ENCODE data around the gene UNC119.

DNA sequence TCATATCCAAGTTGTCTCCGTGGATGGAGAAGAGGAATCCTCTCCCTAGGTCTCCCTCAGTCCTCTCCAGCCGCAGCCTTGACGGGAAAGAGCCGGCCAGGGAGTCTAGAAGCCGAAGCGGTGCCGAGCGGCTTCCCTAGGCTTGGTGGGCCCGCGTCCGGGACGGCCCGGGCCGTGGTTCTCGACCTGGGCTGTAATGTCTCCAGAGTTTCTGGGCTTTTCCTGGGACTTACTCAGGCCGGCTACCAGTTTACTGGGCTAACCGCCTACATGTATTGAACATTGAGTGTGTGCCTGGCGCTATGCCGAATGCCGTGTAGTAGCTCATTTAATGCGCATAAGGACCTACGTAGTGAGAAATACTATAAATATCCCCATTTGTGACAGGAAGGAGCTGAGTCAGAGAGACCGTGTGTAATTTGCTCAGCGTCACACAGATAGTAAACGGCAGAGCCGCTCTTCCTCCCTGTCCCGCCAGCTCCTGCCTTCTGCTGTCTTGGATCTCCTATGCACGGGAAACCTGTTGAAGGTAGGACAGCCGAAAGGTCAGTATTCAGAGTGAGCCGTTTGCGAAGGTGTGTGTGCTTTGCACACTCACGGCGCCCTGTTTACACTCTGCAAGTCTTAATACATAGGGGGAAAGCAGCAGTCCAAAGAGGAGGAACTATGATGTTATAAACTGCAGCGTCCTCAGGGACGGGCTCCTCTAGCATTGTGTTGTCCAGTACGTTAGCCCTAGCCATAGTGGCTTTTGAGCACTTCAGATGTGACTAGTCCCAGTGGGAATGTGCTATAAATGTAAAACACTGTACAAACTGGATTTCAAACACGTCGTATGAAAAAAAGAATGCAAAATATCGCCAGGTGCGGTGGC is 47.1 kb upstream of the UNC119 start:
- TF ChIP-seq SRF (IDR thresholded peaks at IDR 0.05; ENCODE audit: low read depth) (no peak), EZH2 (IDR thresholded peaks at IDR 0.05) (no peak), POLR2AphosphoS5 (IDR thresholded peaks at IDR 0.05; ENCODE audit: low read depth, low read length) (no peak), POLR2A (IDR thresholded peaks at IDR 0.05; ENCODE audit: borderline replicate concordance, extremely low read depth, insufficient read depth, insufficient read length) (no peak), CEBPB (IDR thresholded peaks at IDR 0.05; ENCODE audit: low read depth) (no peak), SP1 (IDR thresholded peaks at IDR 0.05; ENCODE audit: low read depth) (no peak), ZNF274 (IDR thresholded peaks at IDR 0.05; ENCODE audit: low read depth, low read length) (no peak), RAD21 (IDR thresholded peaks at IDR 0.05; ENCODE audit: low read depth) (no peak)
- TF ChIP-seq, protein P1, sequence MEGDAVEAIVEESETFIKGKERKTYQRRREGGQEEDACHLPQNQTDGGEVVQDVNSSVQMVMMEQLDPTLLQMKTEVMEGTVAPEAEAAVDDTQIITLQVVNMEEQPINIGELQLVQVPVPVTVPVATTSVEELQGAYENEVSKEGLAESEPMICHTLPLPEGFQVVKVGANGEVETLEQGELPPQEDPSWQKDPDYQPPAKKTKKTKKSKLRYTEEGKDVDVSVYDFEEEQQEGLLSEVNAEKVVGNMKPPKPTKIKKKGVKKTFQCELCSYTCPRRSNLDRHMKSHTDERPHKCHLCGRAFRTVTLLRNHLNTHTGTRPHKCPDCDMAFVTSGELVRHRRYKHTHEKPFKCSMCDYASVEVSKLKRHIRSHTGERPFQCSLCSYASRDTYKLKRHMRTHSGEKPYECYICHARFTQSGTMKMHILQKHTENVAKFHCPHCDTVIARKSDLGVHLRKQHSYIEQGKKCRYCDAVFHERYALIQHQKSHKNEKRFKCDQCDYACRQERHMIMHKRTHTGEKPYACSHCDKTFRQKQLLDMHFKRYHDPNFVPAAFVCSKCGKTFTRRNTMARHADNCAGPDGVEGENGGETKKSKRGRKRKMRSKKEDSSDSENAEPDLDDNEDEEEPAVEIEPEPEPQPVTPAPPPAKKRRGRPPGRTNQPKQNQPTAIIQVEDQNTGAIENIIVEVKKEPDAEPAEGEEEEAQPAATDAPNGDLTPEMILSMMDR (IDR thresholded peaks at IDR 0.05 in 2 of 3, conservative IDR thresholded peaks at IDR 0.05 in 1 of 3; ENCODE audit: borderline replicate concordance in 1 of 3, insufficient read depth in 1 of 3, low read depth in 2 of 3, low read length in 2 of 3), result no peak
- TF ChIP-seq, protein P2, sequence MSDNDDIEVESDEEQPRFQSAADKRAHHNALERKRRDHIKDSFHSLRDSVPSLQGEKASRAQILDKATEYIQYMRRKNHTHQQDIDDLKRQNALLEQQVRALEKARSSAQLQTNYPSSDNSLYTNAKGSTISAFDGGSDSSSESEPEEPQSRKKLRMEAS (IDR thresholded peaks at IDR 0.05), result 0 out of 2 replicates have a peak, but pooled peaks have one; percentile 2

All from HCT116 (cell line).